Hematopoietic multipotent progenitor cell treated with erythropoietin and hydrocortisone succinate and interleukin-3 and kit ligand, for 4 days (in vitro differentiated cells): ENCODE measurements around the gene BCL11B.

ENCODE experiments used
- DNase-seq: peaks from one replicate; pipeline ENCODE4 v3.0.0-alpha.2; 2015

BCL11B gene

DNA sequence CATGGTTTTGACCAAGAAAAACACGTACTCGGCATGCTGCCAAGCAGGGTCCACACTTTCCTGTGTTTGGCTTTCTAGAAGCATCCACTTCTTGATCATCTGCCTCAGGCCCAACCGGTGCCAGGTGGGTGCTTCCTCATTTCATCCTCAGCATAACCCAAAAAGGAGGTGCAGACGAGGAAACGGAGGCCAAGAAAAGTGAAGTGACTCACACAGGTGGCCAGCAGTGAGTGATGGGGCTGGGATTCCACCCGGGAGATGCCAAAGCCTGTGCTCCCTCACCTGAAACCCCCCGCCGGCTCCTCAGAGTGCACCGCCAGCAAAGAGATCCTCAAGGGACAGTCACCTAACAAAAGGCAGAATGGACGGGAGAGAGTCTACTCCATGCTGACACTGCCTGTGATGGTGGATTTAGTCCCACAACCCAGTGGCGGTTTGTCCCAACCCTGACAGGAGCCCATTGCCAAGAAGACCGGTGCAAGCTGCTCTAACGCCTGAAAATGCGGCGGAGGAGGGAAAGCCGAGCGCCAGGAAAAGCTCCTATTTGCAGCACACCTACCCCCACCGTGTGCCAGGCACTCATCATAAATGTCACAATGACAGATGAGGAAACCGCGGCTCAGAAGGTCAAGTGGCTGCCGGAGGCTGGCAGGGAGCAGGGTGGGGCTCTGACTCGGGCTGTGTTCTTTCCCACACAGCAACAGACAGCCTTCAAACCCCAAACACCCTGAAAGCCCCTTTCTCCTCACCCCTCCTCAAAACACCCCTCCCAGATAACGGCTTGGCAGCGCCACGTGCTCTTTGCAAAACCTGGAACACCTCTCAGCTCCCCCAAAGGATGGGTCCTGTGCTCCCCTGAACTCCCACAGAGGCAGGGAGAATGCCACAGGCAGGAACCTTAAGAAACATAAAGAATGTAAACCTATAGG is 18.8 kb downstream of the BCL11B start:
- DNase-seq = no peak

DNA sequence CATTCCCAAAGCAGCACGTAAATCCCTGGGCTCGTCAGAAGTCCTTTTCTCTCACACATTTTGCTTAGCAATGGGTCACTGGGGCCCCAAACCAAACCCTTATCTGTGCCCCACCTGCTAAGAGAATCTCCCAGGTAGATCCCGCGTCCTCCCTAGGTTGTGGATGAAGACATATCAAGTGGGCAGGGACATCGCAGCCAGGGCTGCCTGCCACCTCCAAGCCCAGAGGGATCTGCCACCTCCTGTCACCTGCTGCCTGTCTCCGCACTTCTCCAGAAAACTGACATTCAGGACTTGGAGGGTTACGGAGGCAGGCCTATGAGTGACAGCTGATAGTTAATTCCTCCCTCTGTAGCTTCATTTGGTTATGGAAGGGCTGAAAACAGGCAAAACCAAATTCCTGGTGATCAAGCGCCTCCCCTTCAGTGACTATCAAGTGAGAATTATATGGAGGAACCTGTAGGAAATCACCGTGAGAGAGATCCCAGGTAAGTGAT is 19.5 kb downstream of the BCL11B start:
- no peak for DNase-seq

DNA sequence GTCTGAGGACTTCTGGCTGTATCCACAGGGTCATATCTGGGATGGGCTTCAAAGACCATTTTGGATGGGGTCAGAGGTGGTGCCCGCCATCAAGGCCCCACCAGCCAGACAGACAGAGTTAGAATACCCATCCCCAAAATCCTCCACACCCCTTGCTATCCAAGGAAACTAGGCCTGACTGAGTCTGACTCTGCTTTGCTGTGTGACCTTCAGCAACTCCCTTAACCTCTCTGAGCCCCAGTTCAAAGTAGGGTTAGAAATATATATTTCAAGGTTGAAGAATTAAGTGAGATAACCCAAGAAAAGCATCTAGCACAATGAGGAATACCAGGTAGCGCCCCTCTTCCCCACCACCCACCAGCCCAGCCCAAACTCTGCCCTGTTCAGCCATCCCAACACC is 20.3 kb downstream of the BCL11B start:
- no peak for DNase-seq

DNA sequence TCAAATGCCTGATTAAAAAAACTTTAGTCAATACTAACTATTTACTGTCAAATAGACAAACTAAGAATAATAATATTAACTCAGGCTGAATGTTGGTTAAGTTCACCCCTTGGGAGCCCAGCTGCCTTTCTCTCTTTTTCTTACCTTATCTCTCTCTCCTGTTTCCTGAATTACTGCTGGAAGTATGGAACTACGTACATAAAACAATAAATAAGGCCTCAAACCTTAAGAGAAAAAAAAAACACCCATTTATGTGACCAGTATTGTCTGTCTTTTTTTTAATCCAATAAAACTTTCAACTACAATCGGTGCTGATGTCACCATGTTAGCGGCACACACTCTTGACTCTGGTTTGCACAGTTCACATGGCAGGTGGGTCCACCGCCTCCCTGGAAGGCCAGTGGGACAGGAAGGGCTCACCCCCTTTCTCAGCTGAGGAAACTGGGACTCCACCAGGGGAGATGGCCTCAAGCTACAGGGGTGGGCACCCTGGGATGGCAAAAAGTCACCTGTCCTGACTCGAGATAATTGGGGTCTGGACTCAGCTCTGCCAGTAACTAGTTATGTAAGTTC is 21.3 kb downstream of the BCL11B start:
- no peak for DNase-seq

DNA sequence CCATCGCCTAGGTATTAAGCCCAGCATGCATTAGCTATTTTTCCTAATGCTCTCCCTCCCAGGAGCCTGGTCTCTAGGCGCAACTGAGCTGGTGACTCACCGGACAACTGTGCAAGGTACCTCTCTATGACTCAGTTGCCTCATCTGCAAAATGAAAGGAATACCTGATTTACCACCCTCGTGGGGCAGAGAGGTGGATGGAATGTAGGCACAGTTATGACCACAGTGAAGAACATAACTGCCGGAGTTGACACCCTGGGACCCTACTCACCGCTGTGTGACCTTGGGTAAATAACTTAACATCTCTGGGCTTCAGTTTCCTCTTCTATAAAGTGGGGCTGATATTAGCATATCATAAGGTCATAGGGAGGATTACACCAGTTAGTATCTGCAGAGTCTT is 22.6 kb downstream of the BCL11B start:
- DNase-seq = no peak

DNA sequence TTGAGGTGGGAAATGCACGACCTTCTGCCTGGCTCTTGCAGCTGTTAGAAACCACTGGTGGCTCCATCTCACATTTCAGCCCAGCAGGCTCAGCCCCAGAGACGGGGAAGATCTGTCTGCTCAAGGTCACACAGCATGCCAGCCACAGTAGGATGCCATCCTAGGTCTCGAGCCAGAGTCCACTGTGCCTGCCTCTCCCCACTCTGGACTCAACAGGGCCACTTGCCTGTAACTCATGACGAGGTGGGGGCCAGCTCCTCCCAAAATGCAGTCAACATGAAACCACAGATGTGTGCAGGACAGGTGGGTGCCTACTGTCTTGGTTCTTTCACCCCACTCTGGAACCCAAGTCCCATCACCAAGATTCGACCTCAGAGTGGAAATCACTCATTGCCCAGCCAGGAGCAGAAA is 23.2 kb downstream of the BCL11B start:
- DNase-seq = no peak

DNA sequence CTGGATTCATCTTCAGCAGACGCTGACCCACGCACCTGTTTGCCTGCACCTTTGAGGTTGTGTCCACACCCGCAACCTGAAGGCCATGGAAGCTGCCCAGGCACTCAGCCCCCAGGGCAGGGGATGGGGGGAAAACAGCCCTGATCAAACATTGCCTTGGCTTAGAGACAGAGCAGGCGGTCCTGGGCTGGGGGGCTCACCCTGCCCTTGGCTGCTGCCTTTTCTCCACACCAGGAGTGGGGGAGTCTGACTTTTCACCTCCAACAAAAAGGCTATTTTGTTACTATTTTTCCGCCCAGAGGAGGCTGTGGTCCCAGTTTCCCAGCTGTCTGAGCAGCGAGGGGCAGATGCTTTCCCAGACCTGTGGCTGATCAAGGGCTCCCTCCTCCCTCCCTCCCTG is 24.2 kb downstream of the BCL11B start:
- no peak for DNase-seq

DNA sequence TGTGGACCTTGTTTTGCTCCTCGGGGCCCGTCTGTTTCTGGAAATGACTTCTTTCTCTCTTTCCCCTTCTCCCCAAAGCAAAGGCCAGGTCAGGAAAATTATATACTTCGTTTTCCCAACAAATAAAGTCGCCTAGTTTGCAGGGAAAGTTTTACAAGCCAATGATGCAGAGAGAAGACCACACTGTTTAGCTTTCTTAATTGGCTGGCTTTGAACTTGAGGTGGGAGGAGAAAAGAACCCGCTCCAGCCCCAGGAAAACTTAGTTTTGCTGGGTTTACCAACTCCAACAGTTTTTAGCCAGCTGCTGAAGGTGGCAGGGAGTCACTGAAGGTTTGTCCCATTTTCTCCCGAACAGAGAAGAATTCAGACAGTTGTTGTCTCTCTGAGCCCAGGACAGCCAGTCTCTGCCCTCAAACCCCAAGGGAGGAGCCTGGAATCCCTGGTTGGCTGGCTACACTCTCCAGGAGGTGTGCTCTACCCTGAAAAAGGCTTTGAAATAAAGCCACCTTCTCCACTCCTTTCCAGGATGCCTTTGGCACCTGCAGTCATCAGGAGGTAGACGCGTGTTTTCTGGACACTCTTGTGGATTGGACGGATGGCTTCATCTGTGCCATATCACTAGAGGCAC is 24.8 kb downstream of the BCL11B start:
- DNase-seq = no peak

DNA sequence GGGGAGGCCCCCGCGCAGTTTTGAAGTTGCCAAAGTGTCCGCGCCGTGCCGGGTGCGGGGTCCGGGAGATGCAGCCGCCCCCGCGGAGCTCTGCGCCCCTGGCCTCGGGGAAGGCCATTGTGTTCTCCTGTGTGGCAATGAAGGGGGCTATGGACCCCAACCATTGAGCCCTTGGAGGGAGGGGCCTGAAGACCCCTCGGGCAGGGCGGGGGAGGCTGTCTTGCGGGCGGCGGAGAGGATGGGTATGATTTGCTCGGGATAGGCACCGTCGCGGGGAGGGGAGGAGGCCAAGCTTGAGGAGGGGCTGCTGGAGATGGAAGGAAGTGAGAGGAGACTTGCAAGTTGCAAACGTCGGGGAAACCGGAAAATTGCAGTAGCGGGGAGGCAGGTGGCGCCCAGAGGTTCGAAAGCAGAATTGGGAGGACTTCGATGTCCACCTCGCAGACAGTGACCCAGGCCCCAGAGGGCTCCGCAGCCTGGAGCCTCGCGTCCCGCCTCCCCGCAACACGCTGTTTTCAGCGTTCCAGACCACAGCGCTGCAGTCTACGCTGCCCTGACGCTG is 25.4 kb downstream of the BCL11B start:
- DNase-seq = no peak

DNA sequence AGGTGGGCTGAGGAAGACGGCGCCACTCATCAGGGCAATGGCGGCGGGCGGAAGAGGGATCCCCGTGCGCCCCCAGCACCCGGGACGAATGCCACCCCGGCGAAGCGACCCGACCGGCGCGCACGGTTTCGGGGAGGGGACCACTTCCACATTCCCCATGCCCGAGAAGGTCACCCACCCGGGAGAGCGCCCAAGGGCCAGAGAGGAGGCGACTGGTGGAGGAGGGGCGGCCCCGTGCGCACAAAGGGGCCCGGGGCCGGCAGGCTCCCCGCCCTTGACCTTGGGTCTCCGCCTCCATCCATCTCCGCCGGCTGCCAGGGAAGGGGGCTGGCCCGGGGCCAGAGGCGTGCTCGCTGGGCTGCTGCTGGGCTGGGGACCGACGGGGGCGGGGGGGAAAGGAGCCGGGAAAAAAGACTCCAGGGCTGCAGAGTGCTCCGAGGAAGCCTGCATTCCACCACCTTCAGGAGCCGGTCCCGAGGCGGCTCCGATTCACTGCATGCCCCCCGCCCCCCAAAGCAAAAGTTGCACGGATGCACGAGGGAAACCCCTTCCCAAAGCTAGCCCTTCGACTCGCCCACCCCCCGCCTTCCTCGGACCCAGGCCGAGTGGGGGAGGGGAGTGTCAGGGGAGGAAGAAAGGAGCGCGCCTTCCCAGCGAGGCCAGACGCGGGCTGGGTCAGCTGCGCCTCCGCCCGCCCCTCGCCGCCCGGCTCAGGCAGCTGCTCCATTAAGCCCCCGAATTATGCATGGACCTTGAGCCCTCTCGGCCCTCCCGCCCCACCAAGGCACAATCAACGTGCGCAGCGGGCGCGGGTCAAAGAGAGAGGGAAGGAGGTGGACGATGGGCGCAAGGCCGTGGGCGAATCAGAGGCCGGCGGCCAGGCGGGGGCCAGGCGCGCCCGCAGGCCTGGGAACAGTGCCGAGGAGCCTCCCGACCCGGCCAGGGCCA is 26.2 kb downstream of the BCL11B start:
- no peak for DNase-seq

DNA sequence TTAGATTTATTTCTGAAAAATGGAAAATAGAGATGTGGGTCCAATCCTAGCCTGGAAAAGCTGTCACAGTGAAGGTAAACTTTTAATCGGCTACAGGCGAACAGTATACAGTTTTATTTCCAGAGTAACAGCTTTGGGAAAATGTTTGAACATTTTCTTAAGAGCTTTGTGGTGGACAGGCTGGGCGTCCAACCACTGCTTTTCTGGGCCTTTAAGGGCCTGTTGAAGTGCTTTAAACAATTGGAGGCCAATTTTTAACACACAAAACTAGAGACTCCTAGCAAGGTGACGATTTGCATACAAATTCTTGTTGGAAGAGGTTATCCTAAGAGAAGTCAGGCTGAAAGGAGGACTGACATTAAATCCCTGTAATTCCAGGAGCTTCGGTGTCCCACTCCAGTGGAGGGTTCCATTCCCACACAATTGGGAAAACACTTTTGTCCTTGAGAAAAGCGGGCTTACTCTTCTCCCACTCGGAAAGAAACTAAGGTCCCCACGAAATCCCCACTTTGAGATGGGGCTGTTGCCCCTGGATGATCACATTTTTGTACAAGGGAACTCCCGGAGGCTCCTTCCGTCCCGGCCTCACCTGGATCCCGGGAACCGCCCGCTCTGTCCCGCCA is 26.9 kb downstream of the BCL11B start:
- no peak for DNase-seq

DNA sequence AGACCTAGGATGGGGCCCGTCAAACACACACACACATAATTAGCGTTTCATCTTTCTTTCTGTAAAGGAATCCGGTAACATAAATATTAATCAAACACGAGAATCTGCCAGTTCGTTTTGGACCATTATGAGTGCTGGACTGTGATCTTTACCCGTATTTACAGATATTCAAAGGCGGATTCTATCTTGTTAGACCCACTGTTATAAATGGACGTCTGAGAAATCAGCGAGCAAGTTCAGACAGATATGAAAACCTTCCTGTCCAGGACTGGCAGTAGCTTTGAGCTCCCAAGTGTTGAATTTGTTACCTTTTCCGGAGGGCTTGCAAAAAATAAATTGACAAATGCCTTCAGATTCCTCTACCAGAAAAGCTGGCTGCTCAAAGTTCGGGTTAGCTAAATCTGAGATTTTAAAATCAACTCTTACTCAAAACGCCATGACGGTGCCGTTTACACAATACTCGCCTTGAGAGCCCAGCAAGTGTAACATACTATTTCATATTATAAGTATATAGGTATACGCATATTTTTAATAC is 27.6 kb downstream of the BCL11B start:
- DNase-seq = no peak

DNA sequence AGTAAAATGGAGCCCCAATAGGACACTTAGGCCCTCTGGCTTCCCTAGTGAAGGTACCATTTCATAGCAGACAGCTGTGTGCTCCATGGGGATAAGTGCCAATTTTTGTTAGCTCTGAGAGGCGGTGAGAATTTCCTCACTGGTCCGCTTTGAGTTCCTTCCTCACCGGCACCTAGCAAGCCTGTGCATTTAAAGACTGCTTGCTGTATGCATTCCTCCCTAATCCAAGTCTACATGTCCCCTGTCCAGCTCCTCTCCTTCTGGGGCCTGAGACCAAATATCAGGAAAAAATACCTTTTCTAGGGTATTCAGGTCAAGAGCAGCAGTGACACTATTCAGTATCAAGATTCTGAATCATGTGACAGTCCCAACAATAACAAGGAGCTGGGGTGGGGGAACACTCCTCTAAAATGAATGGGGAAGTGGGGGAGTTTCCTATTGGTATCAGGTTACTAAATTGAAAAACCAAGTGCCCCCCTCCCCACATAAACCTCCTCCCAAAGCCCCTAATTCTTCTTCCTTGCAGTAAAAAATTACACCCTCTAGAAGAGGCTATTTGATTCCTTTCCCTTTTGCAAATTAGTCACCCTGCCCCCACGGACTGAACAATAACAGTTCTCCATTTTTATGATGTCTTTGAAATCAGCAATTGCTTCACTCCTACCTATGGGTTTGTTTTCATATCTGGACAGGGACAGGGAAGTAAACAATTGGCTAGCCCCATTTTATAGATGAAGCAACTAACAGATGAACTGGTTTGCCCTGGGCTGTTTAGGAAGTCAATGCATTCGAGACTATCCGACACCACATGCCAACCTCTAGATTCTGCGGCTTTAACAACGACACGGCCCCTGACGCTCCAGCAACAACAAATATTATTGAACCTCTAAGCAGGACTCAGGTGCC is 28.9 kb downstream of the BCL11B start:
- DNase-seq = no peak

DNA sequence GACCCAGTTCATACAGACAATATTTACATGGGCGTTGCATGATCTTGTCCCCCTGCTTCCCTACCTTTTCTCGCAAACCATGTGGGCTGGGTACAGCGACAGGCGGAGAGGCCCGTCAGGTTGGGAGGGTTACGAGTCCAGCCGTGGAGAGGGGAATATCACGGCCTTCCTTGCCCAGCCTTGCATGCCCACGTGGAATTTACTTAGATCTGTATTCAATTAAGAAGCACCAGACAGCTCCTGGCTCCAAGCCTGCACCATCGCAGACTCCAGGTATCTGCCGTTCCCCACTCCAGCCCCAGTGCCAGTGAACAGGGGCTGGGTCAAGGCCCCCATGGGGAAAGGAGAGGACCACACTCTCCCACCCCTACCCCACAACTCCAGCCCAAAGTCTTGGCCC is 29.8 kb downstream of the BCL11B start:
- DNase-seq = no peak

DNA sequence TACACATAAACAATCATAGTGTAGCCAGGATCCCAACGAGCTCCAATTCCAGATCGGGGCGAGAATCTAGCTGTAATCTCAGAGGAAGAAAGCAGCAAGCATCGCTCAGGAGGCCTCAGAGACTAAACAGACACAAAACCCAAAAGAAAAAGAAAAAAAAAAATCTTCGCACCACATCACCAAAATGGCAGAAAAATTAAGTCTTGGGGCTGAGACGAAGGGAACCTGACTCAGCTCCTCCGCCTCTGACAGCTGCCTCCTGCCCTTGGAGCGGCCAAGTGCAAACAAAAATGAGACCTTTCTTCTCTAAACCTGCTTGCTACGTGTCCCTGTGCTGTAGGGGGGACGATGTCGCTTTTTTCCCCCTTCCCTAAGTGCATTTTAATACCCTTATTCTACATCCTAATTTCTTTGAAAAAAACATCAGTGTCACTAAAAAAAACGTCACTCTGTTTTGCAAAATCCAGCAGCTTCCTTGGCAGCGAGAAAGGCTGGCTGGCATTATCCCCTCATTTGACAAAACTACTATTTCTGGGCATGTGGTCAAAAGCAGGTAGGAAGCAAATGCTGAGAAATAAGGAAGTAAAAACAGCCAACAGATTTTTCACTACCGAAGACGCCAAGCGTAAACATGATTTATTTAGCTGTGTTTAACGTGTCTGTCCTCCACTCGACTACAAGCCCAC is 30.5 kb downstream of the BCL11B start:
- no peak for DNase-seq

DNA sequence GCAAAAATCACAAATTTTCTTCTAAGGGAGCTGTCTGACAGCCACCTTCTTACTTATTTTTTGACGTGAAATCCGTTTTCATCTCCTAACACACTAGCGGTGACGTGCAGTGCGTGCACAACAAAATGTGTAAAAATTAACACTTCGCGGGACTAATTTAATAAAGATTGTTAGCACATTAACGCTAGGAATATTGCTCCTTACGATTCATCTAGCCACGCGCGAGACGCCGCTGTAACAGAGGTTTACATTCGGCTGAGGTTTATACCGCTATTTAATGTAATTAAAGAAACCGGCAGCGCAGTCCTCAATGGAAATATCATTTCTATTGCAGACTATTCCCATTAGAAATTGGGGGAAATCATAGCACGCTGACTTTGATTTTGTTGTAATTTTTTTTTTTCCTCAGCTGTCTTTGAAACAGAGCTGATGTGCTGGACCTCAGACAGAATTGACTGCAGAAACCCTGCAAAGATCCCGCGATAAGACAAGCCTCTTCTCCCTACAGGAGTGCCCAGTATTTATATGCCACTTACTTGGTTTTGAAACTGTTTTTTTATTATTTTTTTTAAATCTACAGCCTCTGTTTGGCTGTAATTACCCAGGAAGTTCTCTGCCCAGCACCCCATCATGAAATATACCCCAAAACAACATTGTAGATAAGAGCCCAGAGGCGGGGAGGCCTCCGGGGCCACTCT is 31.2 kb downstream of the BCL11B start:
- no peak for DNase-seq

DNA sequence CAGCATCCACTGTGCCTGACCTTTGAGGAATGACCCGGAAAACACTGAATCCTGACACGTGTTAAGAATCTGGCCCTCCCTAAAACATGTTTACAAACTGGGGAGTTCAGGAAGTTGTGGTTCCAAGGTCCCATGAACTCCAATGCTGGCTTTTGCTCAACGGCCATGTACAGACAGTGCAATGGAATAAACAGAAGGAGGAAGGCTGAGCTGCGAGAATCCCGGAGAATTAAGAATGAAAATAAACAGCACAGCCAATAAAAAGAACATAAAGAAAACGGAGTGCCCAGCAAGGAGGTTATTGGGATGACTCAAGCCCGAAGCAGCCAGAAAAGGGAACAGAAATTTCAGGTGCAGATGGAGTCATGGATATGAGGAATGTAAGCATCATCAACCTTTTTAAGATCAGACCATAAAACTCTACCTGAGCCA is 32.3 kb downstream of the BCL11B start:
- no peak for DNase-seq

DNA sequence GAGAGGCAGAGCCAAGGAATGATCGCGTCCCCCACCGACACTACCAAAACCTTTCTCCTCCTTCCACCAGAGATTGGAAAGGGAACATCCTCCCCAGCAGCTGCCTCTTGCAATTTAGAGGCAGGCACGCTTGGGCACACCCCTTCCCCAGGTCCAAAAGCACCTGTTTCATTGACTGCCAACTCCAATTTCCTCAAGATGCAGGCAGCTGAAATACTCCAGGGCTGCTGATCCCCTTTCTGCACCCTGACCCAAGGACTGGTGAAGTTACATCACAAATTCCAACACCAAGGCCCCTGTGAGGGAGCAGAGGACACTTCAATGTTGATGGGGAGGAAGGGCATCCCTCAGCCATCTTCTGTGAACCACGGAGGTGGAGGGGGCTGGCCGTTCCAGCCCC is 33.8 kb downstream of the BCL11B start:
- no peak for DNase-seq

DNA sequence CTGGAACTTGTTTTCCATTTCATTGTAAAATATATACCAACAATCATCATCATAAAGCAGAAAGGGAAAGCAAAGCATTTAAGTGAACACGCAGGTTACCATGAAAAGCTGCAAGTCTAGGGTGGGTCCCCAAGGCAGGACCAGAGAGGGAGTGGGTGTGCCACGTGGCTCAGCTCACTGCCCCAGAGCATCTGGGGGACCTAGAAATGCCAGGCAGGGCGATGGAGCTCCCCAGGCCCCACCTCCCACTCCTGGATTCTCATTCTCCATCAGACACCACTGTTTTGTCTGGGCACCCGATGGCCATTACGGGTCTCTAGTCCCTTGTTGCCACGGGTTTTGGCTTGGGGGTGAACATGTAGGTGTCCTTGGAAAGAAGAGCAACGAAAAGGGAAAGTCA is 34.7 kb downstream of the BCL11B start:
- DNase-seq = no peak
